Activated CD8-positive, alpha-beta T cell treated with anti-CD3 and anti-CD28 coated beads, Interleukin-2, amount 10 ng/mL, durations not matched to agents 7 days and 5 days (primary cell): ENCODE data around the gene HIC1. TPM values are rescaled to one million over a fixed set of nuclear protein-coding genes. Genes with fewer than 3 reads are reported as not detected.
A peak's percentile ranks its signal among the peaks of the same experiment; 100 is the strongest.

Experiments
- ATAC-seq: fragments of 150-1000 bp; cut with Tn5 transposase; one replicate; pipeline ENCODE4 v1.10.0; 2021; ENCODE audit warnings: moderate library complexity
- CTCF ChIA-PET: fragments of 350-600 bp; sonication (Branson Sonifier 250); formaldehyde crosslinking; loops from one replicate; lab custom pipeline; 2021; ENCODE audit warnings: antibody characterized with exemption; lab: Charles Lee
- POLR2A ChIA-PET: fragments of 350-600 bp; sonication (Branson Sonifier 250); formaldehyde crosslinking; loops from one replicate; lab custom pipeline; 2021; ENCODE audit warnings: antibody characterized with exemption; lab: Charles Lee
- DNase-seq: peaks from one replicate; pipeline ENCODE4 v3.0.0-alpha.2; 2020
- H3K27ac Mint-ChIP-seq: one replicate; pipeline ENCODE4 v1.8.0; 2021; ENCODE audit warnings: mild to moderate bottlenecking, mixed read lengths
- H3K27me3 Mint-ChIP-seq: one replicate; pipeline ENCODE4 v1.8.0; 2021; ENCODE audit warnings: low read depth, mixed read lengths
- H3K36me3 Mint-ChIP-seq: one replicate; pipeline ENCODE4 v1.8.0; 2021; ENCODE audit warnings: low read depth, mixed read lengths
- H3K4me1 Mint-ChIP-seq: one replicate; pipeline ENCODE4 v1.8.0; 2021; ENCODE audit warnings: low read depth, mixed read lengths
- H3K4me3 Mint-ChIP-seq: one replicate; pipeline ENCODE4 v1.8.0; 2021; ENCODE audit warnings: mild to moderate bottlenecking, mixed read lengths
- H3K9me3 Mint-ChIP-seq: one replicate; pipeline ENCODE4 v1.8.0; 2022; ENCODE audit warnings: mixed read lengths; ENCODE audit not compliant: insufficient read depth
- total RNA-seq, 2 experiments: library from RNA; stranded (reverse); gene quantifications; one replicate each; pipeline ENCODE4 v1.2.3, GENCODE V29; 2021

Gene HIC1
- total RNA-seq, 2 experiments from 2014 or later: 66.8 to 70.8 TPM

DNA sequence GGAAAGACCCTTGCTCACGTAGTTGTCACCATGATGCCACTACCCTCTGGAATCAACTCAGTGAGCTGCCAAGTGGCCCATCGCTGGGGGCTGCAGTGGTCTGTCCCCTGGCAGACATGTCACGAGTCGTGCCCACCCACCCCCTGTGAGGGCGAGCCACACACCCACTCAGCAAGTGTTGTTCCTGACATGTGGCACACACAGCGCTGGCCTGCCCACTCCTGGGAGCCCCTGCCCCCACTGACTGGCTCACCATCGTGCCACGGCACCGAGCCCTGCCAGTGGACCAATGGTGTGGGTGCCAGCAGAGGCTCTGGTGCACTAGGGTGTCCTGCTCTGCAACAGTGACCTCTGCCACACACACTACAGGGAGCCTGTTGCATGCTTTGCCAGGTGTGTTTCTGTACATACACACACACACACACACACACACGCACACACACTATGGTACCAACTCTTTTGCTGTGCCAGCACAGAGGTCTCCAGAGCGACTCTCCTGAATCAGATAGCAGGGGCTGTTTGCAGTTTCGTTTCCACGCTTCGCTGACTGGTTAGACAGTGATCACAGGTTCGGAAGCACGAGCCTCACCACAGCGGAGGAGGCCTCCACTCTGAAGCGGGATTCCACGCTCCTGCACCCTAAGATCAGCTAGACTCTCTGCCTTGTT lies 37.5 kb upstream of the HIC1 start:
- Mint-ChIP-seq H3K36me3 (no peaks in the 10 kb centered on the region), H3K4me1 (peaks cover 3% of the 10 kb centered on the region), H3K4me3 (no peak overlapping the region), H3K27me3 (peaks cover 22% of the 10 kb centered on the region), H3K27ac (no peak overlapping the region), H3K9me3 (peaks cover 6% of the 10 kb centered on the region)
- ChIA-PET CTCF (no interaction called here), POLR2A (no interaction called here)
- DNase-seq: no peak
- ATAC-seq: no peak

DNA sequence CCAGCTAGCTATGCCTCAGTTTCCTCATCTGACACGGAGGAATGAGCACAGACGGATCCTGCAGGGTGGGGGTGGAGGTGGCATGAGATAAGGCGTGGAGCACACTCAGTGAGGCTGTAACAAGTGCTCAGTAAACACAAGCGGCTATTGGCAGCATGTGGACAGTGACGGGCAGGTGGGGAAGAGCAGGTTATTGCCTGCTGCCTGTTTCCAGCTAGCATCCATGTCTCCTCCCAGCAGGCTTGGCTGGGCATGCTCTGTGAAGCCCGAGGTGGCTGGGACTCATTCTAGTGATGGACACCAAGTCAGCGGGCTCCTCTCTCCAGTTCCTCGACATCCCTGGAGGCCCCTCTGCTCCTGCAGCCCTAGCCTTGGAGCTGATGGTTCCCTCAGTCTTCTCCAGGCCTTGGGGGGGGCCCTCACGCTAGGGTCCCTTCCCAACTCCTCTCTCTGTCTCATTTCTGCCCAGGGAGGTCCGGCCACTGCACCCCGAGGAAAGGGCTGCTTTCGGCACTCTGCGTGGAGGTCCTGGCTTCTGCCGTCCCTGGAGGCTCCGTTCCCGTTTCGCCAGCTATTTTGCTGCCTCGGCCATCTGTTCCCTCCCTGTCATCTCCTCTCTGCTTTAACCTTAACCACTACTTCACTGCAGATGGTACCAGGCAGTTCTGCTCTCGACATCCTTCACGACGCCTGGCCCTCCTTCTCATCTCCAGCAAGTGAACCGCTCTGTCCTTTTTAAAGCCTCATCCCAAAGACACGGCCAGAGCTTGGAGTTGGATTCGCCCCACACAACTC lies 36.0 kb upstream of the HIC1 start:
- H3K4me1 Mint-ChIP-seq: peaks cover 9% of the 10 kb centered on the region
- DNase-seq: no peak
- H3K27me3 Mint-ChIP-seq: peaks cover 33% of the 10 kb centered on the region
- no peaks in the 10 kb centered on the region for H3K36me3 Mint-ChIP-seq
- H3K4me3 Mint-ChIP-seq: no peak overlapping the region
- no peak for ATAC-seq
- H3K27ac Mint-ChIP-seq: no peak overlapping the region
- ChIA-PET POLR2A (no interaction called here), CTCF (interaction anchor here (1.5 kb wide), 1 partner anchor 34 kb away, joined by 3 read pairs; no protein-coding TSS in a partner anchor)
- peaks cover 4% of the 10 kb centered on the region for H3K9me3 Mint-ChIP-seq

- Mint-ChIP-seq H3K4me1 (peaks cover 12% of the 10 kb centered on the region), H3K4me3 (no peak overlapping the region), H3K27ac (no peak overlapping the region), H3K36me3 (no peaks in the 10 kb centered on the region), H3K9me3 (no peaks in the 10 kb centered on the region), H3K27me3 (peaks cover 36% of the 10 kb centered on the region)
- ChIA-PET CTCF (interaction anchor here (1.4 to 1.5 kb wide), 2 partner anchors 35 to 111 kb away, joined by 3 to 5 read pairs; no protein-coding TSS in a partner anchor), POLR2A (no interaction called here)
- DNase-seq: no peak
- ATAC-seq: no peak
Measured at GRCh38 chr17:2019723-2020122, 35.2 kb upstream of the HIC1 start.

DNA sequence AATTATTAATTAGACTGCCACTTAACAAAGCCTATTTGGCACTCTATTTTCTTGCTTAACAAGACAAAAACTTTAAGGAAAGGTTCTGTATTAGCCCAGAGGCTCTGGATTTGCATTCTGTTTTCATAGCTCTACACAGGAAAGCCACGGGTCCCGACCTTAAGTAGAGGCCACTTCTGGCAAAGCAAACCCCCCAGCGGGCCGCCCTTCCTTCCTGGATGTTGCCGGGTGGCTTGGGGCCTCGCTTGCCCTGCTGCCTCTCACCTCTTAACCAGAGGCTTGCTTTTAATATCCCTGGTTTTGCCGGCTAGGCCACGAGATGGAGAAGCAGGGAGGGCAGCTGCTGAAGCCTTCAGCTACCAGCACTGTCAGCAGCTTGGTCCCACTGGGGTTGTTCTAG lies 34.2 kb upstream of the HIC1 start:
- ATAC-seq (no peak), DNase-seq (no peak)
- Mint-ChIP-seq H3K4me1 (peaks cover 15% of the 10 kb centered on the region), H3K36me3 (no peaks in the 10 kb centered on the region), H3K4me3 (no peak overlapping the region), H3K27ac (no peak overlapping the region), H3K27me3 (peaks cover 38% of the 10 kb centered on the region), H3K9me3 (no peaks in the 10 kb centered on the region)
- ChIA-PET CTCF (interaction anchor here (0.8 to 1.5 kb wide), 3 partner anchors 36 to 395 kb away, joined by 3 to 5 read pairs (median 3); no protein-coding TSS in a partner anchor), POLR2A (interaction anchor here (0.5 kb wide), 2 partner anchors 98 to 213 kb away, joined by 3 read pairs; no protein-coding TSS in a partner anchor)

DNA sequence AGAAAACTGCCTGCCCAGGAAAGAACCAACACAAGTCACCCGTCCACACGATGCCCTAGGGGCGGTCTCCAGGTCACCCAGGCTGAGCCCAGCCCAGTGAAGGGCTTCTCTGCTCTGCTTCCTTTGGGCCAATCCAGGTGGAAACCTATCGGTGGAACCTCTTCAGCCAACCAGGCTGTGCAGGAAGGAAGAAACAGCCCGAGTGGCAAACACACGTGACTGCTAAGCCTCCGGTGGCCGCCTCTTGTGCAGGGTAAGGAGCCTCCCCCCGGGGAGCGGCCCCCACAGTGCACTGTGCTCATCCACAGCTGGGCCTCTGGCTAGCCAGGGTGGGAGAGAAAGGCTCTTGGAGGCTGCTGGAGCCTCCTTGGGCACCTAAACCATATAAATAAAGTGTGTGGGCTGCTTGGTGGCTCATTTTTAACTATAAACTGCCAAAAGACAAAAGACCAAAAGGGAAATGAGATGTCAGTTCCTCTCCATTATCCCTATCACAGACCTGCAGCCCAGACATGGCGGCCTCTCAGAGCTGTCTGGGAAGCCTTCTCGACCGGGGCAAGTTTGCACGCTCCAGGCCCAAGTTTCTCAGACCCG lies 32.2 kb upstream of the HIC1 start:
- DNase-seq: no peak
- Mint-ChIP-seq H3K27ac (no peak overlapping the region), H3K4me1 (peaks cover 21% of the 10 kb centered on the region), H3K4me3 (no peak overlapping the region), H3K27me3 (peaks cover 54% of the 10 kb centered on the region), H3K36me3 (peaks cover 2% of the 10 kb centered on the region), H3K9me3 (no peaks in the 10 kb centered on the region)
- POLR2A ChIA-PET: no interaction called here
- CTCF ChIA-PET: no interaction called here
- no peak for ATAC-seq

DNA sequence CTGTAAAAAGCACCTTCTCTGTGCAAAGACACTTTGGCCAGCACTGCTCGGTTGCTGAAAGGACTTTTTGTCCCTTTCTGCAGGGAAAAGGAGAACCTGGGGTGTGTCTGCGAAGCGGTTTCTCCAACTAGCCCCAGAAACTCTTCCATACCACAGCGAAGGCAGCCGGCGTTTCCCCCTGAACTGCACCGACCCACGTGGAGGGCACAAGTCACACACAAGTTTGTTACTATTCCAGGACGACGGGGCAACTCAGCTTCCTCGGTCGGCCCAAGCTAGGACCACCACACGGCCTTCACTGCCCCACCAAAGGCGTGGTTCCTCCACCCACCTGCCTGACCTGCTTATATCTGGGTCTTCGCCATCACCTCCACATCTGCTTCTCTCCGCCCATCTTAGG lies 31.6 kb upstream of the HIC1 start:
- H3K27ac Mint-ChIP-seq: no peak overlapping the region
- no peaks in the 10 kb centered on the region for H3K9me3 Mint-ChIP-seq
- DNase-seq (no peak), ATAC-seq (no peak)
- H3K4me3 Mint-ChIP-seq: no peak overlapping the region
- H3K36me3 Mint-ChIP-seq: peaks cover 2% of the 10 kb centered on the region
- H3K27me3 Mint-ChIP-seq: peaks cover 59% of the 10 kb centered on the region
- CTCF ChIA-PET: no interaction called here
- POLR2A ChIA-PET: no interaction called here
- peaks cover 21% of the 10 kb centered on the region for H3K4me1 Mint-ChIP-seq

DNA sequence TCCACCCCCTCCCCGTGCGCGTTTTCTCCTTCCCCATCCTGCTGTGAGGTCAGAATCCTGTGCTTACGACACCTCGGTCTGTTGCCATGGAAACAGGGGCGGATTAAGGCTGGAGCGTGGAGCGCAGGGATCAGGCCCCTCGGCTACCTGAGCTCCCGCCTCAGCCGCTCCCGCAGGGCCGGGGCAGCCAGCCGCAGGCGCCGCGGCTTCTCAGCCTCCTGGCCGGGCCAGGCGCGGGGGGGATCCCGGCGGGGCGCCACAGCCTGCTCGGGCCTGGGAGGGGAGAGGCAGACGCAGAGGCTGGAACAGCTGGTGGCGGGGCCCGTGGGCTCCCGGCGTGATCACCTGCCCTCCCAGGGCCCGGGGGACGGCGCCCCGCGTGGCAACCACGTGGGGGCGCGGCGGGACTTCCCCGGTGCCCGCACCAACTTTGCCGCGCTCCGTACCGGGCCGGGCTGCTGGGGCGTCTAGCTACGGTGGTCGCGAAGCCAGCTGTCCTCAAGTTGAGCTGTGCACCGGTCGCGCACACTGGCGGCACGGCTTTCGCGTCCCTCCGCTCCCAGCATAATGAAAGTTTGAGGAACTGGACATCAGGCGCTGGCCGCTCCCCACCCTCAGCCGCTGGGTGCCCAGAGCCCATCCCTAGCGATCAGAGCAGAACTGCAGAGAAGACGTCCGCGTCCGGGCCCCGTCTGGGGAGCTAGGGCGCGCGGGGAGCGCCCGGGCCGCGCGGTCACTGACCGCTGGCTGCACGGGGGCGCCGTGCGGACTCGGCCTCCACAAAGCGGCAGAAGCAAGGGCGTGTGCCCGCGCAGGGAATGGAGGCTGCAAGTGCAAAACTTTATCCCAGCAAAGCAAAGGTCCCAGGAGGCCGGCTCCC lies 31.0 kb upstream of the HIC1 start:
- CTCF ChIA-PET: interaction anchor here (0.7 to 1.6 kb wide), 3 partner anchors 115 to 358 kb away, joined by 3 to 4 read pairs (median 4); no protein-coding TSS in a partner anchor
- H3K27me3 Mint-ChIP-seq: peaks cover 66% of the 10 kb centered on the region
- ATAC-seq: no peak
- H3K27ac Mint-ChIP-seq: no peak overlapping the region
- POLR2A ChIA-PET: no interaction called here
- peak overlapping the region; percentile 55 for H3K4me3 Mint-ChIP-seq
- H3K4me1 Mint-ChIP-seq: peaks cover 21% of the 10 kb centered on the region
- no peaks in the 10 kb centered on the region for H3K9me3 Mint-ChIP-seq
- peaks cover 2% of the 10 kb centered on the region for H3K36me3 Mint-ChIP-seq
- peak; percentile 34 for DNase-seq

GRCh38 chr17:2024572-2025219 lies 30.2 kb upstream of the HIC1 start:
- DNase-seq: no peak
- Mint-ChIP-seq H3K4me3 (peak overlapping the region; percentile 28), H3K36me3 (peaks cover 2% of the 10 kb centered on the region), H3K9me3 (no peaks in the 10 kb centered on the region), H3K27me3 (peaks cover 63% of the 10 kb centered on the region), H3K27ac (no peak overlapping the region), H3K4me1 (peaks cover 23% of the 10 kb centered on the region)
- CTCF ChIA-PET: interaction anchor here (0.7 to 1.7 kb wide), 5 partner anchors 51 to 358 kb away, joined by 3 to 21 read pairs (median 4); no protein-coding TSS in a partner anchor
- peak; percentile 35 for ATAC-seq
- POLR2A ChIA-PET: no interaction called here

GRCh38 chr17:2025220-2025621 lies 29.7 kb upstream of the HIC1 start, which contains the start of gene RTN4RL1:
RTN4RL1 (minus strand) TSS chr17:2025334; CDS start chr17:2024865, 469 bp downstream.
- POLR2A ChIA-PET: no interaction called here
- peak within 1 kb of the TSS; percentile 66 for H3K4me3 Mint-ChIP-seq
- ATAC-seq (peak; percentile 38), DNase-seq (peak; percentile 80)
- H3K36me3 Mint-ChIP-seq: peaks cover 2% of the 10 kb centered on the region
- H3K9me3 Mint-ChIP-seq: no peaks in the 10 kb centered on the region
- H3K4me1 Mint-ChIP-seq: peaks cover 25% of the 10 kb centered on the region
- H3K27me3 Mint-ChIP-seq: peaks cover 58% of the 10 kb centered on the region
- CTCF ChIA-PET: interaction anchor here (0.9 to 1.7 kb wide), 5 partner anchors 29 to 144 kb away, joined by 3 to 21 read pairs (median 4); partner anchors contain the start of gene HIC1
- H3K27ac Mint-ChIP-seq: no peak within 1 kb of the TSS

- DNase-seq: peak; percentile 41
- CTCF ChIA-PET: interaction anchor here (0.9 to 1.7 kb wide), 6 partner anchors 29 to 145 kb away, joined by 3 to 21 read pairs (median 4); partner anchors contain the start of gene HIC1
- ATAC-seq: no peak
- Mint-ChIP-seq H3K9me3 (no peaks in the 10 kb centered on the region), H3K27me3 (peaks cover 55% of the 10 kb centered on the region), H3K27ac (no peak overlapping the region), H3K4me1 (peaks cover 30% of the 10 kb centered on the region), H3K4me3 (peak overlapping the region; percentile 66), H3K36me3 (peaks cover 2% of the 10 kb centered on the region)
- POLR2A ChIA-PET: no interaction called here
Measured at GRCh38 chr17:2025622-2026309, 29.1 kb upstream of the HIC1 start.
